Activated T-helper 1 cell treated with anti-CD3 and anti-CD28 coated beads, Interleukin-2, amount 50 U/mL, for 16 hours (primary cell): Measurements from ENCODE around the gene CHD5.

Source experiments
- DNase-seq, 2 donors: peaks; one replicate each; pipeline ENCODE4 v3.0.0-alpha.2; 2020; ENCODE audit warnings: low read depth in 1 of 2, low spot score in 1 of 2

Gene CHD5

GRCh38 chr1:6154525-6155319 is 25.4 kb downstream of the CHD5 start:
- no peak for DNase-seq

- no peak for DNase-seq
Observed at GRCh38 chr1:6152882-6153281, 27.2 kb downstream of the CHD5 start.

- no peak for DNase-seq
Observed at GRCh38 chr1:6152181-6152580, 27.9 kb downstream of the CHD5 start.

- DNase-seq, result no peak
Observed at GRCh38 chr1:6151291-6151822, 28.8 kb downstream of the CHD5 start.

GRCh38 chr1:6150006-6150938 is 29.8 kb downstream of the CHD5 start:
- DNase-seq, result no peak

GRCh38 chr1:6149597-6149996 is 30.5 kb downstream of the CHD5 start:
- no peak for DNase-seq

- DNase-seq, result peak; percentile 14 to 49
Observed at GRCh38 chr1:6148497-6149241, 31.5 kb downstream of the CHD5 start.

GRCh38 chr1:6145864-6146410 is 34.2 kb downstream of the CHD5 start:
- no peak for DNase-seq

- DNase-seq, result no peak
Observed at GRCh38 chr1:6145396-6145750, 34.7 kb downstream of the CHD5 start.

GRCh38 chr1:6144647-6145395 is 35.3 kb downstream of the CHD5 start:
- DNase-seq, result no peak

GRCh38 chr1:6144175-6144574 is 35.9 kb downstream of the CHD5 start:
- DNase-seq, result no peak

GRCh38 chr1:6143395-6143794 is 36.7 kb downstream of the CHD5 start:
- DNase-seq, result no peak

GRCh38 chr1:6142734-6143133 is 37.4 kb downstream of the CHD5 start:
- no peak for DNase-seq

GRCh38 chr1:6142036-6142621 is 38.0 kb downstream of the CHD5 start:
- DNase-seq, result no peak

GRCh38 chr1:6141592-6141991 is 38.5 kb downstream of the CHD5 start:
- no peak for DNase-seq

GRCh38 chr1:6140413-6140812 is 39.7 kb downstream of the CHD5 start:
- DNase-seq, result no peak

- no peak for DNase-seq
Observed at GRCh38 chr1:6137758-6138157, 42.4 kb downstream of the CHD5 start.

- DNase-seq, result no peak
Observed at GRCh38 chr1:6136516-6137220, 43.5 kb downstream of the CHD5 start.
